Epithelial cell of esophagus (primary cell): ENCODE results near the gene PBX4.

Experiments used
- DNase-seq: peaks from one replicate; pipeline ENCODE4 v3.0.0; 2010; ENCODE audit warnings: low read depth
- H3K4me3 ChIP-seq: 2 replicates; pipeline ENCODE4 v1.5.1; 2011; ENCODE audit warnings: mild to moderate bottlenecking, low read length, control low read depth
- CTCF ChIP-seq: IDR thresholded peaks from 2 replicates; pipeline ENCODE4 v1.5.1; 2011; ENCODE audit warnings: low read depth, mild to moderate bottlenecking, low read length, control low read depth, inconsistent platforms; ENCODE audit not compliant: insufficient read depth; ENCODE audit errors: missing control alignments

The PBX4 gene

GRCh38 chr19:19548915-19549759, 69.3 kb downstream of the PBX4 start:
- TF ChIP-seq CTCF: no peak
- H3K4me3 ChIP-seq: no peak overlapping the region
- peak; percentile 27 for DNase-seq

DNA sequence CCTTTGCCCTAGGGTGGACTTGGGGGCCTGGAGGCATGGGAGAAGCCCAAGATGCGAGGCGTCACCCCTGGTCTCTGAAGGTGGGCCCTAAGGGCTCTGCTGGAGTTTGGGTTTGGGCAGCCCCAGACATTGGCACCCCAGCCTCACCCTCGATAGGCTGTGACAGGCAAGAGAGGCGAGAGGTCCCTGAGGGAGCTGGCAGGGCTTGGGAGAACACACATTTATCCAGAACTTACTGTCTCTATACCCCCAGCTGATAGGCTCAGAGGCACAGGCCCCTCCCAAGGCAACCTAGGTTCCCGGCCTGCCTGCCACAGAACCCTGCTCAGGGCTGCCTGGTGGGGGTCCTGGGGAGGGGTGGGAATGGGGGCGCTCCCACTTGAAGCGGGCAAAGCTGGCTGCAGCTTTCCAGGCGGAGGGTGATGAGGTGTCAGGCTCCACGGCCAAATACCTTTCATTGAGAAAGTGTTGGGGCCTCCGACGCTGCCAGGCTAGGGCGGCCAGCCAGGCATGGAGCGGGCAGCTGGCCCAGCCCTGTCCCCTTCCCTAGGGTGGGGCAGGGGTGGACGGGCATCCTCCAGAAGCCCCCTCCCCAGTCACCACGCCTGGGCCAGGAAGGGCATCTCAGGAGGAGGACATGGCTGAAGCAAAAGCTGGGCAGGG, 70.7 kb downstream of the PBX4 start:
- DNase-seq: no peak
- no peak for TF ChIP-seq CTCF
- no peak overlapping the region for H3K4me3 ChIP-seq

GRCh38 chr19:19546751-19547162, 71.7 kb downstream of the PBX4 start:
- H3K4me3 ChIP-seq: no peak overlapping the region
- DNase-seq: no peak
- TF ChIP-seq CTCF: no peak

GRCh38 chr19:19545707-19546106, 72.8 kb downstream of the PBX4 start:
- TF ChIP-seq CTCF: no peak
- no peak overlapping the region for H3K4me3 ChIP-seq
- DNase-seq: no peak

- TF ChIP-seq CTCF: no peak
- H3K4me3 ChIP-seq: no peak overlapping the region
- no peak for DNase-seq
Observed at GRCh38 chr19:19544954-19545591, 73.4 kb downstream of the PBX4 start.

GRCh38 chr19:19544257-19544953, 74.1 kb downstream of the PBX4 start:
- TF ChIP-seq CTCF: no peak
- H3K4me3 ChIP-seq: no peak overlapping the region

More at GRCh38 chr19:19544257-19544953, 74.1 kb downstream of the PBX4 start:
- no peak for DNase-seq
